Endothelial cell of umbilical vein (primary cell): ENCODE measurements around the gene BOLA2B. TPM values are rescaled to one million over a fixed set of nuclear protein-coding genes. Genes with fewer than 3 reads are reported as not detected.
"Not testable (repeated sequence)": the region's sequence is repeated elsewhere in the genome, so short reads cannot be mapped to it uniquely, and the experiment has no call there.

Experiments used
- BruUV-seq: library from RNA; stranded (reverse); fragments of 400-500 nt; replicated peaks from 2 replicates; lab custom pipeline; 2021; lab: Mats Ljungman, UMichigan
- CTCF ChIA-PET: fragments of 300-600, 350-600 bp; sonication (Branson Sonifier 250); formaldehyde crosslinking; loops from one replicate; lab custom pipeline; 2021; ENCODE audit warnings: antibody characterized with exemption, inconsistent platforms; lab: Charles Lee
- POLR2A ChIA-PET: fragments of 300-600, 350-600 bp; sonication (Branson Sonifier 250); formaldehyde crosslinking; loops from one replicate; lab custom pipeline; 2021; ENCODE audit warnings: antibody characterized with exemption, inconsistent platforms; lab: Charles Lee
- DNase-seq: peaks from one replicate; pipeline ENCODE4 v3.0.0-alpha.2; 2011; ENCODE audit warnings: low read depth, low spot score
- FAIRE-seq: peaks from 2 replicates; lab custom pipeline; 2011; peaks lifted over from hg19 to GRCh38; lab: Jason Lieb, UNC
- H2AFZ ChIP-seq: 2 replicates; pipeline ENCODE4 v1.6.0; 2012; ENCODE audit warnings: low read depth, low read length, control low read depth, inconsistent platforms
- H3K27ac ChIP-seq: 2 replicates; pipeline ENCODE4 v1.5.1; 2011; ENCODE audit warnings: low read depth, mild to moderate bottlenecking, control low read depth, low read length, moderate library complexity; ENCODE audit not compliant: insufficient read depth
- H3K27me3 ChIP-seq, 2 experiments: 2 replicates each; pipeline versions ENCODE4 v1.6.0 to v1.6.1; 2011; ENCODE audit warnings: low read length in 2 of 2, mixed read lengths in 1 of 2; ENCODE audit not compliant: control insufficient read depth in 2 of 2, insufficient read depth in 2 of 2
- H3K36me3 ChIP-seq, 2 experiments: 2 replicates in 1 of 2; 3 replicates in 1 of 2; pipeline ENCODE4 v1.5.1; 2011; ENCODE audit warnings: low read length in 2 of 2, mild to moderate bottlenecking in 1 of 2, moderate library complexity in 1 of 2; ENCODE audit not compliant: control insufficient read depth in 2 of 2, insufficient read depth in 2 of 2; ENCODE audit errors: extremely low read depth in 1 of 2
- H3K4me1 ChIP-seq: 3 replicates; pipeline ENCODE4 v1.5.1; 2011; ENCODE audit warnings: mild to moderate bottlenecking, low read length; ENCODE audit not compliant: control insufficient read depth, insufficient read depth; ENCODE audit errors: extremely low read depth
- H3K4me2 ChIP-seq: 2 replicates; pipeline ENCODE4 v1.6.1; 2011; ENCODE audit warnings: low read length, control low read depth, mixed read lengths; ENCODE audit not compliant: insufficient read depth
- H3K4me3 ChIP-seq, 3 experiments: fragments of 200-600 bp in 1 of 3; sonication (generic), shearing (Covaris generic) in 1 of 3; replicated peaks in 1 of 3; 2 replicates each; pipeline ENCODE4 v1.5.1; 2011 to 2016; ENCODE audit warnings: control low read depth in 3 of 3, low read length in 3 of 3, mild to moderate bottlenecking in 2 of 3, inconsistent platforms in 1 of 3, low read depth in 1 of 3, moderate library complexity in 1 of 3; ENCODE audit not compliant: insufficient read depth in 1 of 3
- H3K79me2 ChIP-seq: 2 replicates; pipeline ENCODE4 v1.6.0; 2012; ENCODE audit warnings: low read length, inconsistent platforms; ENCODE audit not compliant: control insufficient read depth, insufficient read depth
- H3K9ac ChIP-seq: replicated peaks from 2 replicates; pipeline ENCODE3; 2011; ENCODE audit warnings: low read length, control low read depth; ENCODE audit not compliant: insufficient read depth; ENCODE audit errors: extremely low read depth
- H3K9me1 ChIP-seq: replicated peaks from 3 replicates; pipeline ENCODE4 v1.6.0; 2011; ENCODE audit warnings: mild to moderate bottlenecking, low read length; ENCODE audit not compliant: control insufficient read depth, insufficient read depth; ENCODE audit errors: extremely low read depth
- H3K9me3 ChIP-seq: replicated peaks from 2 replicates; pipeline ENCODE4 v1.5.1; 2012; ENCODE audit warnings: low read length, inconsistent platforms; ENCODE audit not compliant: control insufficient read depth, insufficient read depth
- H4K20me1 ChIP-seq: replicated peaks from 2 replicates; pipeline ENCODE3; 2011; ENCODE audit warnings: mild to moderate bottlenecking, low read length; ENCODE audit not compliant: control insufficient read depth, insufficient read depth; ENCODE audit errors: extremely low read depth
- CTCF ChIP-seq, 2 donors: IDR thresholded peaks; 1 replicate in 1 of 2; 2 replicates in 1 of 2; pipeline ENCODE4 v1.5.1; 2011; ENCODE audit warnings: low read length in 2 of 2, mild to moderate bottlenecking in 2 of 2, moderate library complexity in 2 of 2, control low read depth in 1 of 2, inconsistent platforms in 1 of 2, low read depth in 1 of 2; ENCODE audit not compliant: insufficient read depth in 1 of 2; ENCODE audit errors: extremely low read depth in 1 of 2
- EZH2 ChIP-seq: IDR thresholded peaks from 2 replicates; pipeline ENCODE4 v1.6.1; 2012; ENCODE audit warnings: borderline replicate concordance, low read depth, mild to moderate bottlenecking, moderate library complexity, low read length, inconsistent platforms; ENCODE audit not compliant: severe bottlenecking
- FOS ChIP-seq: IDR thresholded peaks from 2 replicates; pipeline ENCODE4 v1.6.1; 2011; ENCODE audit warnings: mild to moderate bottlenecking, low read length, moderate library complexity, borderline replicate concordance; ENCODE audit not compliant: insufficient read depth
- GATA2 ChIP-seq: IDR thresholded peaks from 2 replicates; pipeline ENCODE4 v1.7.0; 2011; ENCODE audit warnings: low read depth, mild to moderate bottlenecking, moderate library complexity, mixed read lengths, low read length; ENCODE audit not compliant: insufficient read length, insufficient read depth
- JUN ChIP-seq: IDR thresholded peaks from 2 replicates; pipeline ENCODE4 v1.6.1; 2011; ENCODE audit warnings: borderline replicate concordance, low read depth; ENCODE audit not compliant: insufficient read length, insufficient read depth
- MAX ChIP-seq: IDR thresholded peaks from 2 replicates; pipeline ENCODE4 v1.6.1; 2011; ENCODE audit not compliant: insufficient read depth, insufficient read length
- MYC ChIP-seq: IDR thresholded peaks from one replicate; pipeline ENCODE4 v1.6.1; 2011; ENCODE audit warnings: mild to moderate bottlenecking, low read depth, low read length
- POLR2A ChIP-seq: IDR thresholded peaks from 2 replicates; pipeline ENCODE4 v1.6.1; 2012; ENCODE audit warnings: low read depth, mild to moderate bottlenecking, control low read depth, low read length
- POLR2AphosphoS5 ChIP-seq: IDR thresholded peaks from 2 replicates; pipeline ENCODE4 v1.6.1; 2012; ENCODE audit warnings: low read depth, mild to moderate bottlenecking, control low read depth, low read length, moderate library complexity; ENCODE audit not compliant: insufficient read depth
- dilution Hi-C: fragments of 300-500 bp; cut with MboI; formaldehyde crosslinking; loops from one replicate; pipeline ENCODE4 v1.15.0; 2019; ENCODE audit warnings: low sequenced_read_pairs; ENCODE audit not compliant: extremely low pct_ligation_motif_present
- intact Hi-C: fragments of 100-400 bp; cut with micrococcal nuclease; formaldehyde crosslinking; loops from one replicate; pipeline ENCODE4 v1.10.0; 2022
- polyA plus RNA-seq, 4 experiments: library from polyadenylated mRNA; depleted of rRNA in 3 of 4; stranded (reverse) in 3 of 4; unstranded in 1 of 4; fragments of >200 nt; gene quantifications; 2 replicates each; pipeline versions ENCODE4 v1.2.1 to v1.2.3, GENCODE V29; 2011 to 2012; ENCODE audit warnings: missing spikeins in 1 of 4
- total RNA-seq: library from RNA; stranded (reverse); gene quantifications from 2 replicates; pipeline ENCODE4 v1.2.3, GENCODE V29; 2021

BOLA2B gene
- total and polyA plus RNA-seq, 2 donors (not counting 3 experiments of a cell fraction or from before 2014, with no cell fraction given) = 161 to 354 TPM

GRCh38 chr16:30168746-30169145 lies 24.7 kb downstream of the BOLA2B start:
- H3K9me3 ChIP-seq, POLR2A ChIA-PET, H4K20me1 ChIP-seq, FAIRE-seq, dilution Hi-C loops, DNase-seq, H3K4me3 ChIP-seq, intact Hi-C loops, H2AFZ ChIP-seq, H3K9ac ChIP-seq, H3K27me3 ChIP-seq, H3K27ac ChIP-seq, H3K9me1 ChIP-seq, H3K4me2 ChIP-seq, CTCF ChIA-PET, H3K79me2 ChIP-seq, BruUV-seq, H3K36me3 ChIP-seq, H3K4me1 ChIP-seq: not testable (repeated sequence)

- no peak overlapping the region for H3K4me3 ChIP-seq
- BruUV-seq = no TSS peak
- H3K79me2 ChIP-seq = no peaks in the 10 kb centered on the region
- DNase-seq = no peak
- CTCF ChIA-PET = no interaction called here
- TF ChIP-seq GATA2 (no peak), FOS (no peak), CTCF (IDR thresholded peaks at IDR 0.05; ENCODE audit: extremely low read depth in 1 of 2, insufficient read depth in 1 of 2, low read depth in 1 of 2, low read length in 2 of 2) (no peak), MAX (no peak), POLR2A (no peak), MYC (no peak), EZH2 (no peak), POLR2AphosphoS5 (no peak), JUN (no peak)
- H2AFZ ChIP-seq = no peak overlapping the region
- no peak for FAIRE-seq
- no peaks in the 10 kb centered on the region for H3K27me3 ChIP-seq
- no peak overlapping the region for H3K27ac ChIP-seq
- H3K36me3 ChIP-seq = no peaks in the 10 kb centered on the region
- no peaks in the 10 kb centered on the region for H3K9me3 ChIP-seq
- no peak overlapping the region for H3K9ac ChIP-seq
- no peak overlapping the region for H3K4me2 ChIP-seq
- H3K4me1 ChIP-seq = no peaks in the 10 kb centered on the region
- POLR2A ChIA-PET = no interaction called here
- H3K9me1 ChIP-seq = no peaks in the 10 kb centered on the region
- dilution Hi-C loops (no loop called here), intact Hi-C loops (no loop called here)
- H4K20me1 ChIP-seq = no peaks in the 10 kb centered on the region
Measured at GRCh38 chr16:30166202-30166902, 27.1 kb downstream of the BOLA2B start.
